NCI-H2171 treated with DMSO at 0.1 percent for 48 hours (cell line): Measurements from ENCODE around the gene TNFSF9.
"Not testable (repeated sequence)": the region's sequence is repeated elsewhere in the genome, so short reads cannot be mapped to it uniquely, and the experiment has no call there.

Source experiments
- DNase-seq: peaks from one replicate; lab custom pipeline; 2025; lab: John Stamatoyannopoulos, UW

TNFSF9 gene

DNA sequence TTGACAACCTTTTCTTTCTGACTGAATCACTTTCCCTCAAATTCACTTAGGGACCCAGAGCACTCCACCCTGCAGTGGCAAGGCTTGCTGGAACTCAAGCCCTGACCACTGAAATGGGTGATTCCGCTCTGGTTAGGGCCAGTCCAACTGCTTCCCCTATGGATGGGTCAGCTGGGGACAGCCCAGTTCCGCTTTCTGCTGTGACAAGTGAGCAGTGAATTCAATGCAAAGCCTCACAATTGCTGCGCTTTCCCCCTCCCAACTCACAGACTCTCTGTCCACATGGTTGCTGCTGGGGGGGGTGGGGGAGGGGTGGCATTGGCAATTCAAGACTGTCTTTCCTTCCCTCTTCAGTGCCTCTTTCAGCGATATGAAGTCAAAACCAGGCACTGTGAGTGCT lies 41.4 kb downstream of the TNFSF9 start:
- DNase-seq = no peak

DNA sequence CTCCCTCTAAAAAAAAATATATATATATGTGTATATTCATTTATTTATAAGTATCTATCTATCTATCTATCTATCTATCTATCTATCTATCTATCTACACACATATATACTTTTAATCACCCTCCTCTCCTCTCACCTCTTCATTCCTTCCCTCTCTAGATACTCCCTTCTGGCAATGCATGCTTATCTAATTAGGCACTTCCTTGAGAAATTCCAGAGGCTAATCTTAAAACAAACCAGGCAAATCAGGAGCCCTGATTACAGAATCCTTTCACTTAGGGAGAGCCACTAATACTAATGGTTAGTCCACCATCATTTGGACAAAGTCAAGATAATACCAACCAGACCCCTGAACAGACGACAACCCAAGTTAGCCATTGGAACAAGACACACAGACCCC lies 42.5 kb downstream of the TNFSF9 start:
- DNase-seq = no peak

DNA sequence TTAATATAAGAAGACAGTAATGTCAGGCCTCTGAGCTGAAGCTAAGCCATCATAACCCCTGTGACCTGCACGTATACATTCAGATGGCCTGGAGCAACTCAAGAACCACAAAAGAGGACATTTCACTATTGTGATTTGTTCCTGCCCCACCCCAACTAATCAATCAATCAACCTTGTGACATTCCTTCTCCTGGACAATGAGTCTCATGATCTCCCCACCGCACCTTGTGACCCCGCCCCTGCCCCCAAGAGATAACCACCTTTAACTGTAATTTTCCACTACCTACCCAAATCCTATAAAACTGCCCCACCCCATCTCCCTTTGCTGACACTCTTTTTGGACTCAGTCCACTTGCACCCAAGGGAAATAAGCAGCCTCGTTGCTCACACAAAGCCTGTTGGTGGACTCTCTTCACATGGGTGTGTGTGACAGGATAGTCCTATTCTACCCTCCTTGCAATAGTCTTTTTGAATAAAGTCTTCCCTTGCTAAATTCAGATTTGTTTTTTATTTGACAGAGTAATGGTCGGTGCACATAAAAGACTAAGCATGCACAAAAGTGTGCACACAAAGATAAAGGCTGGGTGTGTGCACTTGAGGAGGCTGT lies 46.1 kb downstream of the TNFSF9 start:
- no peak for DNase-seq

DNA sequence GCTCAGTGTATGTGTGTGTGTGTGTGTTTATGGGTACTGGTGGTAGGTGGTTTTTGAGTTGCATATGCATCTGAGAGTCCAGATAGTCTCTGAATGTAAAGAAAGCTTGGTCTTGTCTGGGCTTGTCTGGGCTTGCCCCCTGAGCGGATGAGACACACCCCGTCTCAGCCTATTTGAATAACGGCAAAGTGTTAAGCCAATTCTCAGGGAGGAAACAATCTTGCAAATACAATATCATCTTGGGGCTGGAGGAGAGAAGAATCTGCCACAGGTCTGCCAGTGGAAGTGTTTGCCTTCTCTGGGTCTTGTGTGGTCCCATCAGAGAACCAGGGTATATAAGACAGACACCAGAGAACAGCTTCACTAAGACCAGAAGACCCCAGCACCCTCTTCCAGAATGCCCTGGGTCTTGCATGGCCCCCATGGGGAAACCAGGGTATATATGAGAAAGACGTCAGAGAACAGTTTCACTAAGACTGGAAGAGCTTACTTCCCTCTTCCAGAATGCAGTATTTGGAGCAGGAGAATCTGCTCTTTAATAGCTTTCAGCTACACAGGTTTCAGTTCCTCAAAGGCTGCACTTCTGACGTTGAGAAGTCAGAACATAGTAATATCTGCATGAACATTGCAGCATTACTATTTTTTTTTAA lies 46.8 kb downstream of the TNFSF9 start:
- no peak for DNase-seq

DNA sequence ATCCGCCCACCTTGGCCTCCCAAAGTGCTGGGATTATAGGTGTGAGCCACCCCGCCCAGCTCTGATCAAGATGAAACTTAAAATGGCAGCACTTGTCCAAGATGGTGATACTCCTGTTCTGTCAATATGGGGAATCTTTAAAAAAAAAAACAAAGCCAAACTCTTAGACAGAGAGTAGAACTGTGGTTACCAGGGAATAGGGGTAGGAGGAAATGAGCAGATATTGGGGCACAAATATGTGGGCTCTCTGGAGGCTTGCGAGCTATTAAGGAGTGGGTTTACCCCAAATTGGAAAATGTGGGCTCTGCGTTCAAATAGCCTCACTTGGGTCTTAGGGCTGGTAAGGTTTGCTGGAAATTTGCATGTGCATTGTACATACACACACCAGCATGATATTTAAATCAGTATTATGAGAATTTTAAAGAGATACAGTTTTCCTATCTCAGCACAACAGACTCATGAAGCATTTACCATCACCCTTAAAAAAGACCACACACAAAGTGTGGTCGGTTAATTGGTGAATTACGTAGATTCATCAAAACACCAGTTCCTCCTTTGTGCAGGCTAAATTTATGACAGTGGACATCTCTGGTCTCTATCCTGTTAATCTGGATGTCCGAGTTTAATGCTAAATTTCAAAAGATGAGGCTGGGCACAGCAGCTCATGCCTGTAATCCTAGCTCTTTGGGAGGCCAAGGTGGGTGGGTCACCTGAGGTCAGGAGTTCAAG lies 48.8 kb downstream of the TNFSF9 start:
- no peak for DNase-seq

DNA sequence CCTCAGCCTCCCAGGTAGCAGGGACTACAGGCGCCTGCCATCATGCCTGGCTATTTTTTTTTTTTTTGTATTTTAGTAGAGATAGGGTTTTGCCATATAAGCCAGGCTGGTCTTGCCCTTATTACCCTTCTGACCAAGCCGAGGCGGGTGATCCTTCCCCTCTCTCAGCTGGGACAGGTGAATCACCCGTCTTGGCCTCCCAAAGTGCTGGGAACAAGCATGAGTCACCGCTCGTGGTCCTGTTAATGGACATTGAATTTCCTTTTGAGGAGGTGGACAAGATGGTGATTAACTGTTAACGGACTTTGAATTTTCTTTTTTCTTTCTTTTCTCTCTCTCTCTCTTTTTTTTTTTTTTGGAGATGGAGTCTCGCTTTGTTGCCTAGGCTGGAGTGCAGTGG lies 49.5 kb downstream of the TNFSF9 start:
- no peak for DNase-seq

DNA sequence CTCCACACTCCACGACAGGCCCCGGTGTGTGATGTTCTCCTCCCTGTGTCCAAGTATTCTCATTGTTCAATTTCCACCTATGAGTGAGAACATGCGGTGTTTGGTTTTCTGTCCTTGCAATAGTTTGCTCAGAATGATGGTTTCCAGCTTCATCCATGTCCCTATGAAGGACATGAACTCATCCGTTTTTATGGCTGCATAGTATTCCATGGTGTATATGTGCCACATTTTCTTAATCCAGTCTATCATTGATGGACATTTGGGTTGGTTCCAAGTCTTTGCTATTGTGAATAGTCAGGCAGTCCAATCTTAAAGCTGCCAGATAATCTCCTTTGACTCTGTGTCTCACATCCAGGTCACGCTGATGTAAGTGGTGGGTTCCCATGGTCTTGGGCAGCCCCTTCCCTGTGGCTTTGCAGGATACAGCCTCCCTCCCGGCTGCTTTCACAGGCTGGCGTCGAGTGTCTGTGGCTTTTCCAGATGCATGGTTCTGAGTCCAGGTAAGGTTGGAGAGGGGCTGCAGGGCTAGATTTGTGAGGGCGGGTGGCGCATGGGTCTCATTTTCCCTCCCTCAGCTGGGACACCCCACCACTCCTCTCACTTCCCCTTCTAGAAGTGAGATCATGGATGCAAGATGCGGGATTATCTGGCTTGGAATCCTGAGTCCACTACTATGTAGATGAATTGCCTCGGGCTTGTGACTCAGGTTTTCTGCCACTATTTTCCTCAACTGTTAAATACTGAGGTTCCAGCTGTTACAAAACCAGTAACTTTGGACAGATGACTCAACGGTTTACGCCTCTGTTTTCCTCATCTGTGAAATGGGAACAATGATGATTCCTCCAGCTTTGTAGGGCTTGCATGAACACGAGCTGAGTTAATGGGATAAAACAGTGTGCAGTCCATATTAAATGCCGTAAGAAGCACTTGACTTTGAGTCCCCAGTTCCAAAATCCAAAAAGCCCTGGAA lies 52.0 kb downstream of the TNFSF9 start:
- not testable (repeated sequence) for DNase-seq
